ENCODE results near the gene TTLL1. TPM values are rescaled to one million over a fixed set of nuclear protein-coding genes. Genes with fewer than 3 reads are reported as not detected.
A peak's percentile ranks its signal among the peaks of the same experiment; 100 is the strongest.

Gene TTLL1
- total RNA-seq, 4 donors from 2014 or later = 1.8 to 7.2 (median 3.4) TPM

- intact Hi-C loops (cut with DNase I) = no loop called here
- TF ChIP-seq, protein P1, sequence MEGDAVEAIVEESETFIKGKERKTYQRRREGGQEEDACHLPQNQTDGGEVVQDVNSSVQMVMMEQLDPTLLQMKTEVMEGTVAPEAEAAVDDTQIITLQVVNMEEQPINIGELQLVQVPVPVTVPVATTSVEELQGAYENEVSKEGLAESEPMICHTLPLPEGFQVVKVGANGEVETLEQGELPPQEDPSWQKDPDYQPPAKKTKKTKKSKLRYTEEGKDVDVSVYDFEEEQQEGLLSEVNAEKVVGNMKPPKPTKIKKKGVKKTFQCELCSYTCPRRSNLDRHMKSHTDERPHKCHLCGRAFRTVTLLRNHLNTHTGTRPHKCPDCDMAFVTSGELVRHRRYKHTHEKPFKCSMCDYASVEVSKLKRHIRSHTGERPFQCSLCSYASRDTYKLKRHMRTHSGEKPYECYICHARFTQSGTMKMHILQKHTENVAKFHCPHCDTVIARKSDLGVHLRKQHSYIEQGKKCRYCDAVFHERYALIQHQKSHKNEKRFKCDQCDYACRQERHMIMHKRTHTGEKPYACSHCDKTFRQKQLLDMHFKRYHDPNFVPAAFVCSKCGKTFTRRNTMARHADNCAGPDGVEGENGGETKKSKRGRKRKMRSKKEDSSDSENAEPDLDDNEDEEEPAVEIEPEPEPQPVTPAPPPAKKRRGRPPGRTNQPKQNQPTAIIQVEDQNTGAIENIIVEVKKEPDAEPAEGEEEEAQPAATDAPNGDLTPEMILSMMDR (IDR thresholded peaks at IDR 0.05) = no peak
- no peak for TF ChIP-seq POLR2A (IDR thresholded peaks at IDR 0.05)
- Histone ChIP-seq H3K4me3 (peak overlapping the region; percentile 87 to 97 (median 92)), H3K36me3 (no peaks in the 10 kb centered on the region), H3K27ac (peak overlapping the region; percentile 78 to 92 (median 90)), H3K4me1 (peaks cover 9 to 73% (median 20%) of the 10 kb centered on the region in 3 donors), H3K27me3 (no peaks in the 10 kb centered on the region), H3K9me3 (no peaks in the 10 kb centered on the region)
- no peak for DNase-seq
- WGBS, 2 donors = 0 to 2% methylated on average over 19 to 24 of the region's 39 CpGs
Observed at GRCh38 chr22:43014316-43014868, 74.8 kb downstream of the TTLL1 start.

GRCh38 chr22:43013355-43014315 lies 75.6 kb downstream of the TTLL1 start:
- Histone ChIP-seq H3K4me3 (peak overlapping the region; percentile 87 to 97 (median 92)), H3K9me3 (no peaks in the 10 kb centered on the region), H3K27ac (peak overlapping the region; percentile 78 to 92 (median 90)), H3K27me3 (no peaks in the 10 kb centered on the region), H3K36me3 (no peaks in the 10 kb centered on the region), H3K4me1 (peaks cover 9 to 73% (median 22%) of the 10 kb centered on the region in 3 donors)
- WGBS, 2 donors = 7 to 8% methylated on average over 8 to 15 of the region's 16 CpGs
- DNase-seq = no peak
- TF ChIP-seq, protein P1 (IDR thresholded peaks at IDR 0.05) = no peak
- TF ChIP-seq POLR2A (IDR thresholded peaks at IDR 0.05) = no peak
- intact Hi-C loops (cut with DNase I) = no loop called here

DNA sequence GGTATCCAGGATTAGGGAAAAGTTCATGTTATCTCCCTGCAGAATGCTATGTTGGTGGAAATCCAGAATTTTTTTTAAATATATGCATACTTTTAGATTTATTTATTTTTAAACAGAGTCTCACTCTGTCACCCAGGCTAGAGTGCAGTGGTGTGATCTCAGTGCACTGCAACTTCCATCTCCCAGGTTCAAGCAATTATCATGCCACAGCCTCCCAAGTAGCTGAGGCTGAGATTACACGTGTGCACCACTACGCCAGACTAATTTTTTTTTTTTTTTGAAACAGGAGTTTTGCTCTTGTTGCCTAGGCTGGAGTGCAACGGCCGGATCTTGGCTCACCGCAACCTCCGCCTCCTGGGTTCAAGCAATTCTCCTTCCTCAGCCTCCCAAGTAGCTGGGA lies 76.8 kb downstream of the TTLL1 start:
- Histone ChIP-seq H3K27ac (no peak overlapping the region), H3K4me3 (no peak overlapping the region), H3K9me3 (no peaks in the 10 kb centered on the region), H3K4me1 (peaks cover 12 to 73% (median 29%) of the 10 kb centered on the region in 3 donors), H3K27me3 (no peaks in the 10 kb centered on the region), H3K36me3 (no peaks in the 10 kb centered on the region)
- DNase-seq = no peak
- no peak for TF ChIP-seq POLR2A (IDR thresholded peaks at IDR 0.05)
- TF ChIP-seq, protein P1 (IDR thresholded peaks at IDR 0.05) = no peak
- 84 to 91% methylated on average over 5 to 6 of the region's 6 CpGs for WGBS, 2 donors
- intact Hi-C loops (cut with DNase I) = no loop called here

DNA sequence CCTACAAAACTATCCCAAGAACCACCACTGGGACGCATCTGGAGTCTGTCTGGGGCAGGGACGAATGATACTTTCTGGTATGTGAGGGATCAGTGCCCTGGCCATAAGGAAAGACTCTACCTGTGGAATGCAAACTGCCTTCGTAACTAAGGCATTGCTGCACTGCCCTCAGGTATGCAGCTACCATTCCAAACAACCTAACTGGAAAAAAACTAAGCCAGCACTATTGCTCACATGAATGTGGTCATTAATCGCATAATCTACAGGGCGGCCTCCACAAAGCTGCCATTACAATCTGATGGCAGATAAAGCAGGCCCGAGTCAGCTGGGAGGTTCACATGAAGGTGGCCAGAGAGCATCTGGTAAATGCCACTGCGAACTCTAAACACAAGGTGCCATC lies 78.1 kb downstream of the TTLL1 start:
- H3K9me3 ChIP-seq = no peaks in the 10 kb centered on the region
- H3K4me3 ChIP-seq = no peak overlapping the region
- no peak for DNase-seq
- H3K27ac ChIP-seq = no peak overlapping the region
- intact Hi-C loops (cut with DNase I) = no loop called here
- H3K27me3 ChIP-seq = no peaks in the 10 kb centered on the region
- 80 to 88% methylated on average over 6 to 7 of the region's 7 CpGs for WGBS, 2 donors
- peaks cover 12 to 73% (median 29%) of the 10 kb centered on the region in 3 donors for H3K4me1 ChIP-seq
- no peak for TF ChIP-seq POLR2A (IDR thresholded peaks at IDR 0.05)
- TF ChIP-seq, protein P1 (IDR thresholded peaks at IDR 0.05) = no peak
- H3K36me3 ChIP-seq = no peaks in the 10 kb centered on the region

GRCh38 chr22:43009444-43009843 lies 79.7 kb downstream of the TTLL1 start:
- Histone ChIP-seq H3K27ac (peak overlapping the region in 2 of 4 donors; percentile 37 to 42), H3K36me3 (no peaks in the 10 kb centered on the region), H3K9me3 (no peaks in the 10 kb centered on the region), H3K4me3 (no peak overlapping the region), H3K27me3 (no peaks in the 10 kb centered on the region), H3K4me1 (peaks cover 8 to 81% (median 31%) of the 10 kb centered on the region in 3 donors)
- no peak for TF ChIP-seq POLR2A (IDR thresholded peaks at IDR 0.05)
- TF ChIP-seq, protein P1 (IDR thresholded peaks at IDR 0.05) = no peak
- intact Hi-C loops (cut with DNase I) = no loop called here
- 85 to 90% methylated on average over 4 of the region's 4 CpGs for WGBS, 2 donors
- DNase-seq = no peak

Measured in esophagus squamous epithelium (tissue), 5 donors.